CD14-positive monocyte (primary cell): ENCODE results near the gene CRYGS. TPM values are rescaled to one million over a fixed set of nuclear protein-coding genes. Genes with fewer than 3 reads are reported as not detected.

Experiments
- DNase-seq, 3 donors: peaks; one replicate each; pipeline ENCODE4 v3.0.0-alpha.2; 2011 to 2022
- H2AFZ ChIP-seq: 2 replicates; pipeline ENCODE4 v1.6.0; 2012; ENCODE audit warnings: mild to moderate bottlenecking, low read depth, low read length, inconsistent platforms; ENCODE audit not compliant: insufficient read depth, poor library complexity, severe bottlenecking
- H3K27ac ChIP-seq, 2 donors: 1 replicate in 1 of 2; 2 replicates in 1 of 2; pipeline ENCODE4 v1.5.1; 2012 to 2013; ENCODE audit warnings: low read length in 2 of 2, control low read depth in 1 of 2, inconsistent platforms in 1 of 2, low read depth in 1 of 2, mild to moderate bottlenecking in 1 of 2
- H3K27me3 ChIP-seq, 2 donors: one replicate each; pipeline versions ENCODE4 v1.6.0 to v1.6.1; 2011 to 2013; ENCODE audit warnings: low read length in 2 of 2; ENCODE audit not compliant: control insufficient read depth in 2 of 2, insufficient read depth in 2 of 2
- H3K36me3 ChIP-seq, 2 donors: replicated peaks in 1 of 2; 1 replicate in 1 of 2; 2 replicates in 1 of 2; pipeline versions ENCODE4 v1.5.1 to v1.6.1; 2012 to 2013; ENCODE audit warnings: low read length in 2 of 2, control low read depth in 1 of 2, inconsistent platforms in 1 of 2, mild to moderate bottlenecking in 1 of 2; ENCODE audit not compliant: insufficient read depth in 2 of 2, control insufficient read depth in 1 of 2
- H3K4me1 ChIP-seq, 2 donors: 1 replicate in 1 of 2; 2 replicates in 1 of 2; pipeline versions ENCODE4 v1.5.1 to v1.6.1; 2012 to 2013; ENCODE audit warnings: low read length in 2 of 2, control low read depth in 1 of 2, inconsistent platforms in 1 of 2, mild to moderate bottlenecking in 1 of 2, moderate library complexity in 1 of 2; ENCODE audit not compliant: insufficient read depth in 2 of 2, control insufficient read depth in 1 of 2
- H3K4me2 ChIP-seq: replicated peaks from 2 replicates; pipeline ENCODE3; 2012; ENCODE audit warnings: low read length, moderate library complexity, mild to moderate bottlenecking; ENCODE audit not compliant: poor library complexity, severe bottlenecking; ENCODE audit errors: extremely low read depth
- H3K4me3 ChIP-seq, 3 experiments: fragments of 200-600 bp in 1 of 3; sonication (generic) in 1 of 3; replicated peaks in 1 of 3; 1 replicate in 2 of 3; 2 replicates in 1 of 3; pipeline ENCODE4 v1.5.1; 2011 to 2013; ENCODE audit warnings: low read length in 3 of 3, mild to moderate bottlenecking in 3 of 3, control low read depth in 2 of 3, low read depth in 2 of 3, inconsistent platforms in 1 of 3, moderate library complexity in 1 of 3
- H3K79me2 ChIP-seq: 2 replicates; pipeline ENCODE4 v1.6.0; 2012; ENCODE audit warnings: mild to moderate bottlenecking, control low read depth, inconsistent platforms, low read length, moderate library complexity; ENCODE audit not compliant: insufficient read depth
- H3K9ac ChIP-seq: 2 replicates; pipeline ENCODE4 v1.6.0; 2017; ENCODE audit warnings: low read length, mild to moderate bottlenecking; ENCODE audit not compliant: insufficient read depth, poor library complexity, severe bottlenecking
- H3K9me3 ChIP-seq, 2 donors: replicated peaks in 1 of 2; 1 replicate in 1 of 2; 2 replicates in 1 of 2; pipeline versions ENCODE4 v1.5.1 to v1.6.1; 2012 to 2013; ENCODE audit warnings: low read length in 2 of 2, control low read depth in 1 of 2; ENCODE audit not compliant: control insufficient read depth in 1 of 2, insufficient read depth in 1 of 2
- H4K20me1 ChIP-seq: 2 replicates; pipeline ENCODE4 v1.6.0; 2012; ENCODE audit warnings: mild to moderate bottlenecking, low read length, control low read depth, moderate library complexity; ENCODE audit not compliant: insufficient read depth
- H3K27ac Mint-ChIP-seq, 7 donors: one replicate each; pipeline ENCODE4 v1.8.0; 2020; ENCODE audit warnings: mild to moderate bottlenecking in 7 of 7, mixed read lengths in 7 of 7, moderate library complexity in 6 of 7, inconsistent platforms in 2 of 7
- H3K27me3 Mint-ChIP-seq, 3 donors: one replicate each; pipeline ENCODE4 v1.8.0; 2021 to 2022; ENCODE audit warnings: low read depth in 3 of 3, mild to moderate bottlenecking in 3 of 3, mixed read lengths in 3 of 3, moderate library complexity in 3 of 3, inconsistent platforms in 1 of 3
- H3K36me3 Mint-ChIP-seq, 2 donors: one replicate each; pipeline ENCODE4 v1.8.0; 2020; ENCODE audit warnings: mixed read lengths in 2 of 2, inconsistent platforms in 1 of 2, mild to moderate bottlenecking in 1 of 2
- H3K4me1 Mint-ChIP-seq: one replicate; pipeline ENCODE4 v1.8.0; 2020; ENCODE audit warnings: mild to moderate bottlenecking, mixed read lengths
- H3K4me3 Mint-ChIP-seq, 2 donors: one replicate each; pipeline ENCODE4 v1.8.0; 2020; ENCODE audit warnings: mild to moderate bottlenecking in 2 of 2, mixed read lengths in 2 of 2, moderate library complexity in 1 of 2
- H3K9me3 Mint-ChIP-seq, 7 donors: one replicate each; pipeline ENCODE4 v1.8.0; 2020 to 2022; ENCODE audit warnings: mixed read lengths in 7 of 7, mild to moderate bottlenecking in 6 of 7, moderate library complexity in 6 of 7, inconsistent platforms in 2 of 7
- WGBS: methylation state at CpG from one replicate; pipeline ENCODE4 v1.1.5; 2013; ENCODE audit warnings: missing lambda C conversion rate; ENCODE audit not compliant: insufficient coverage; 5-methylcytosine and 5-hydroxymethylcytosine counted together
- intact Hi-C, 2 donors: fragments of 100-400 bp; cut with micrococcal nuclease; formaldehyde crosslinking; loops; one replicate each; pipeline versions ENCODE4 v1.15.0 to v1.15.1; 2023
- polyA plus RNA-seq, 3 donors: library from polyadenylated mRNA; depleted of rRNA in 1 of 3; unstranded in 2 of 3; stranded (reverse) in 1 of 3; fragments of 300-500 nt in 2 of 3; fragments of >200 nt in 1 of 3; fragmentation: Illumina TruSeq in 2 of 3; gene quantifications; 1 replicate in 2 of 3; 2 replicates in 1 of 3; pipeline ENCODE4 v1.2.3, GENCODE V29; 2012 to 2021
- TF ChIP-seq, protein P1 (sequence below): fragments of 200-600 bp; IDR thresholded peaks from one replicate; pipeline ENCODE4 v1.8.0; 2022; ENCODE audit warnings: antibody characterized with exemption, mild to moderate bottlenecking

CRYGS gene
- polyA plus RNA-seq, 3 donors, result 0.25 to 4.1 TPM; not detected in 1

DNA sequence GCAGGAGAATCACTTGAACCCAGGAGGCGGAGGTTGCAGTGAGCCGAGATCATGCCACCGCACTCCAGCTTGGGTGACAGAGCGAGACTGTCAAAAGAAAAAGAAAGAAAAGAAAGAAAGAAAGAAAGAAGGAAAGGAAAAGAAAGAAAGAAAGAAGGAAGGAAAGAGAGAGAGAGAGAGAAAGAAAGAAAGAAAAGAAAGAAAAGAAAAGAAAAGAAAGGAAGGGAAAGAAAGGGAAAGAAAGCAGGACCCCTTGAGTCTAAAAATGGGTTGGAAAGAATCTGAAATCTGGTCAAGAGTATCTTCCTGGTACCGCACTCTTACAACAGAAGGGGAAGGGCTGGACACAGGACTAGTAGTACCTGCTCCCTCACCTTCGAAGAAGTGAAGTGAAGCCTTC, 19.6 kb downstream of the CRYGS start:
- H3K79me2 ChIP-seq, result no peaks in the 10 kb centered on the region
- Mint-ChIP-seq H3K36me3 (no peaks in the 10 kb centered on the region), H3K9me3 (peaks cover 0 to 3% (median 0%) of the 10 kb centered on the region in 7 donors), H3K27me3 (peaks cover 1 to 6% (median 1%) of the 10 kb centered on the region in 3 donors), H3K4me3 (no peak overlapping the region), H3K27ac (no peak overlapping the region), H3K4me1 (peaks cover 7% of the 10 kb centered on the region)
- no peak overlapping the region for H3K9ac ChIP-seq
- TF ChIP-seq, protein P1, sequence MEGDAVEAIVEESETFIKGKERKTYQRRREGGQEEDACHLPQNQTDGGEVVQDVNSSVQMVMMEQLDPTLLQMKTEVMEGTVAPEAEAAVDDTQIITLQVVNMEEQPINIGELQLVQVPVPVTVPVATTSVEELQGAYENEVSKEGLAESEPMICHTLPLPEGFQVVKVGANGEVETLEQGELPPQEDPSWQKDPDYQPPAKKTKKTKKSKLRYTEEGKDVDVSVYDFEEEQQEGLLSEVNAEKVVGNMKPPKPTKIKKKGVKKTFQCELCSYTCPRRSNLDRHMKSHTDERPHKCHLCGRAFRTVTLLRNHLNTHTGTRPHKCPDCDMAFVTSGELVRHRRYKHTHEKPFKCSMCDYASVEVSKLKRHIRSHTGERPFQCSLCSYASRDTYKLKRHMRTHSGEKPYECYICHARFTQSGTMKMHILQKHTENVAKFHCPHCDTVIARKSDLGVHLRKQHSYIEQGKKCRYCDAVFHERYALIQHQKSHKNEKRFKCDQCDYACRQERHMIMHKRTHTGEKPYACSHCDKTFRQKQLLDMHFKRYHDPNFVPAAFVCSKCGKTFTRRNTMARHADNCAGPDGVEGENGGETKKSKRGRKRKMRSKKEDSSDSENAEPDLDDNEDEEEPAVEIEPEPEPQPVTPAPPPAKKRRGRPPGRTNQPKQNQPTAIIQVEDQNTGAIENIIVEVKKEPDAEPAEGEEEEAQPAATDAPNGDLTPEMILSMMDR, result no peak
- H3K4me2 ChIP-seq, result no peak overlapping the region
- H4K20me1 ChIP-seq, result no peaks in the 10 kb centered on the region
- H3K27me3 ChIP-seq, result no peaks in the 10 kb centered on the region
- 100% methylated on average over 3 of the region's 6 CpGs for WGBS
- intact Hi-C loops, result no loop called here
- no peaks in the 10 kb centered on the region for H3K36me3 ChIP-seq
- DNase-seq, result no peak
- H3K9me3 ChIP-seq, result no peaks in the 10 kb centered on the region
- no peak overlapping the region for H2AFZ ChIP-seq
- H3K4me3 ChIP-seq, result no peak overlapping the region
- no peak overlapping the region for H3K27ac ChIP-seq
- H3K4me1 ChIP-seq, result no peaks in the 10 kb centered on the region

DNA sequence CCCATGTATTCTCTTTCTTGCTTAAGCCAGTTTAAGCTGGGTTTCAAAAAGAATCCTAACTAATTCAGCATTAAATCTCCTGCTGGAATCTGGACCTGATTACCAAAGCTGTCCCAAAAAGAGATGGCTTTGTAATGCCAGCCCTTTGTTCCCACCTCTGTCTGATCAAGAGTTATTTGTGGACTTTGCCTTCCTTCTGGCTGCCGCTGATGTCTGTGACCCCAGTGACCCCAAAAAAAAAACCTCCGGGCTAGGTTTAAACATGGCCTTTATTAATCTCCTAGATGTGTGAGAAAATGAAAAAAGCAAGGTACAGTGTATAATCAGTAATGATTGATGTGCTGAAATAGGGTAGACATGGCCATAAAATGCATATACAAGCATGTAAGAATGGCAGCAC, 20.7 kb downstream of the CRYGS start:
- H4K20me1 ChIP-seq, result no peaks in the 10 kb centered on the region
- H3K36me3 ChIP-seq, result no peaks in the 10 kb centered on the region
- H3K79me2 ChIP-seq, result no peaks in the 10 kb centered on the region
- intact Hi-C loops, result no loop called here
- H3K4me3 Mint-ChIP-seq, result no peak overlapping the region
- H3K27me3 ChIP-seq, result no peaks in the 10 kb centered on the region
- H3K9me3 ChIP-seq, result no peaks in the 10 kb centered on the region
- H3K4me2 ChIP-seq, result no peak overlapping the region
- H2AFZ ChIP-seq, result no peak overlapping the region
- WGBS, result no CpG with 5 or more reads among the region's 2 CpGs
- peaks cover 4 to 8% of the 10 kb centered on the region in 2 donors for H3K4me1 ChIP-seq
- H3K27ac Mint-ChIP-seq, result no peak overlapping the region
- peaks cover 10% of the 10 kb centered on the region for H3K4me1 Mint-ChIP-seq
- H3K4me3 ChIP-seq, result no peak overlapping the region
- no peak for DNase-seq
- H3K36me3 Mint-ChIP-seq, result no peaks in the 10 kb centered on the region
- H3K9me3 Mint-ChIP-seq, result peaks cover 0 to 2% (median 0%) of the 10 kb centered on the region in 7 donors
- no peak overlapping the region for H3K9ac ChIP-seq
- peaks cover 1 to 6% (median 1%) of the 10 kb centered on the region in 3 donors for H3K27me3 Mint-ChIP-seq
- TF ChIP-seq, protein P1, result no peak
- no peak overlapping the region for H3K27ac ChIP-seq
